ENCODE measurements around the gene TGM5. TPM values are rescaled to one million over a fixed set of nuclear protein-coding genes. Genes with fewer than 3 reads are reported as not detected.

TGM5 gene
- total RNA-seq, 1 donor, result not detected

DNA sequence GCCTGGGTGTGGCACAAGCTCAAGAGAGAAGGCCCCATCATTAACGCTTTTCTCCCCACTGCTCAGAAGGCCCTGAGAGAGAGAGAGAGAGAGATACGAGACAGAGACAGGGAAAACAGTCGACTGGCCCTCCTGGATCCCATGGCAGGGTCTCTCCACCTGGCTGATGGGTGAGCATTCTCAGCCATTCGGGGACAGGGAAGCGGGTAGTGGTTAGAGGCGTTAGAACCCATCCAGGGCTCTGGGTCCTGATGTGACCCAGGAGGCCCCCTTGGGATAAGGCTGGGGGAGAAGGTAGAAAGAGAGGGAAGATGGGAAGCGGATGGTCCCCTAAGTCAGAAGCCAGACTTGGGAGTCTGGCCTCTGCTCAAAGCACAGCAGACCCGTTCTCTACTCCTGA, 7.9 kb downstream of the TGM5 start:
- no peaks in the 10 kb centered on the region for H3K4me1 ChIP-seq (ENCODE audit: insufficient read depth, low read length)
- no peak overlapping the region for H3K4me2 ChIP-seq (ENCODE audit: insufficient read depth, low read length)
- TF ChIP-seq, protein P1, sequence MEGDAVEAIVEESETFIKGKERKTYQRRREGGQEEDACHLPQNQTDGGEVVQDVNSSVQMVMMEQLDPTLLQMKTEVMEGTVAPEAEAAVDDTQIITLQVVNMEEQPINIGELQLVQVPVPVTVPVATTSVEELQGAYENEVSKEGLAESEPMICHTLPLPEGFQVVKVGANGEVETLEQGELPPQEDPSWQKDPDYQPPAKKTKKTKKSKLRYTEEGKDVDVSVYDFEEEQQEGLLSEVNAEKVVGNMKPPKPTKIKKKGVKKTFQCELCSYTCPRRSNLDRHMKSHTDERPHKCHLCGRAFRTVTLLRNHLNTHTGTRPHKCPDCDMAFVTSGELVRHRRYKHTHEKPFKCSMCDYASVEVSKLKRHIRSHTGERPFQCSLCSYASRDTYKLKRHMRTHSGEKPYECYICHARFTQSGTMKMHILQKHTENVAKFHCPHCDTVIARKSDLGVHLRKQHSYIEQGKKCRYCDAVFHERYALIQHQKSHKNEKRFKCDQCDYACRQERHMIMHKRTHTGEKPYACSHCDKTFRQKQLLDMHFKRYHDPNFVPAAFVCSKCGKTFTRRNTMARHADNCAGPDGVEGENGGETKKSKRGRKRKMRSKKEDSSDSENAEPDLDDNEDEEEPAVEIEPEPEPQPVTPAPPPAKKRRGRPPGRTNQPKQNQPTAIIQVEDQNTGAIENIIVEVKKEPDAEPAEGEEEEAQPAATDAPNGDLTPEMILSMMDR (IDR thresholded peaks at IDR 0.05; ENCODE audit: extremely low read depth, low read depth, low read length), result no peak
- no peaks in the 10 kb centered on the region for H4K20me1 ChIP-seq (ENCODE audit: insufficient read depth, low read length)
- no peak overlapping the region for H2AFZ ChIP-seq (ENCODE audit: low read length)
- H3K36me3 ChIP-seq (ENCODE audit: insufficient read depth, low read length), result no peaks in the 10 kb centered on the region
- peaks cover 32% of the 10 kb centered on the region for H3K27me3 ChIP-seq (ENCODE audit: insufficient read depth, low read length)
- H3K4me3 ChIP-seq (ENCODE audit: insufficient read depth, low read length), result no peak overlapping the region
- no peak for DNase-seq (ENCODE audit: insufficient read length, low spot score, missing footprints)
- H3K27ac ChIP-seq (ENCODE audit: low read depth, low read length), result no peak overlapping the region
- H3K9me3 ChIP-seq (ENCODE audit: low read depth, low read length), result no peaks in the 10 kb centered on the region
- H3K79me2 ChIP-seq (ENCODE audit: insufficient read depth, low read length), result no peaks in the 10 kb centered on the region

DNA sequence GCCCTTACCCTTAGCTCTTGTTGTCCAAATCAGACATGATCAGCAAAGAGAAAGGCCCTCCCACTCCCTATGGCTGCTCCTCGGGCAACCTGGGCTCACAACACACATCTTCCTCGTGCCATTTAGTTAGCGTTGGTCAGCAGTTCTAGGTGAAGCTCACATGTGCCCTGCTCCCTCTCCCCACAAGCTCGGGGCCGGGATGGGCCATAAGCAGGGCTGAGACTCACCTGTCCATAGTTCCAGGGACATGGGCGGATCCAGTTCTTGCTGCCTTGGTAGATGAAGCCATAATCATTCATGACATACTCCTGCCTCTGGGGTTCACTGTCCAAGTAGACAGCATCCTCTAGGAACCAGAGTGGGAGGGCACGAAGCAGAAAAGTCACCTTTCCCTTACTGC, 10.4 kb downstream of the TGM5 start:
- H3K36me3 ChIP-seq (ENCODE audit: insufficient read depth, low read length), result no peaks in the 10 kb centered on the region
- H4K20me1 ChIP-seq (ENCODE audit: insufficient read depth, low read length), result no peaks in the 10 kb centered on the region
- no peak for DNase-seq (ENCODE audit: insufficient read length, low spot score, missing footprints)
- no peaks in the 10 kb centered on the region for H3K4me1 ChIP-seq (ENCODE audit: insufficient read depth, low read length)
- no peak overlapping the region for H3K27ac ChIP-seq (ENCODE audit: low read depth, low read length)
- no peaks in the 10 kb centered on the region for H3K9me3 ChIP-seq (ENCODE audit: low read depth, low read length)
- peaks cover 19% of the 10 kb centered on the region for H3K27me3 ChIP-seq (ENCODE audit: insufficient read depth, low read length)
- no peak overlapping the region for H3K4me2 ChIP-seq (ENCODE audit: insufficient read depth, low read length)
- no peak overlapping the region for H2AFZ ChIP-seq (ENCODE audit: low read length)
- TF ChIP-seq, protein P1 (IDR thresholded peaks at IDR 0.05; ENCODE audit: extremely low read depth, low read depth, low read length), result no peak
- H3K79me2 ChIP-seq (ENCODE audit: insufficient read depth, low read length), result no peaks in the 10 kb centered on the region
- no peak overlapping the region for H3K4me3 ChIP-seq (ENCODE audit: insufficient read depth, low read length)

DNA sequence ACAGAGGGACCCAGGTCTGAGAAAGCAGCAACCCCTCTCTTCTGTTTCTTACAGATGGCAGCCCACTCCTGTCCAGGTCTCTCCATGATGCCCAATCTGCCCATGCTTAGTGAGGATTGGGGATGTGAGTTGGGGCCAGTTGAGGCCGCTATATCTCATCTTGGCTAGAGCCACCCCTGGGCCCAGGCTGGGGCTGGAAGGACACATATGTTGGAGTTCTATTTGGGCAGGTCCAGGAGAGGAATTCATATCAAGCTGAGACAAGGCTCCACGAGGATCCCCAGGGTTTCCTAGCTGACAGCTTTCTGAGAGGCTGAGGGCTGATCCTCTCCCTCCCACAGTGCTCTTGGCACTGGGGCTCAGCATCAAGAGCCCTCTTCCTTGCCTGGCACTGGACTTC, 11.4 kb downstream of the TGM5 start:
- Histone ChIP-seq H3K27ac (ENCODE audit: low read depth, low read length) (no peak overlapping the region), H3K79me2 (ENCODE audit: insufficient read depth, low read length) (no peaks in the 10 kb centered on the region), H3K4me2 (ENCODE audit: insufficient read depth, low read length) (no peak overlapping the region), H3K4me1 (ENCODE audit: insufficient read depth, low read length) (no peaks in the 10 kb centered on the region), H3K27me3 (ENCODE audit: insufficient read depth, low read length) (peaks cover 19% of the 10 kb centered on the region), H3K36me3 (ENCODE audit: insufficient read depth, low read length) (no peaks in the 10 kb centered on the region), H4K20me1 (ENCODE audit: insufficient read depth, low read length) (no peaks in the 10 kb centered on the region), H2AFZ (ENCODE audit: low read length) (no peak overlapping the region), H3K4me3 (ENCODE audit: insufficient read depth, low read length) (no peak overlapping the region), H3K9me3 (ENCODE audit: low read depth, low read length) (no peaks in the 10 kb centered on the region)
- no peak for DNase-seq (ENCODE audit: insufficient read length, low spot score, missing footprints)
- TF ChIP-seq, protein P1 (IDR thresholded peaks at IDR 0.05; ENCODE audit: extremely low read depth, low read depth, low read length), result no peak

DNA sequence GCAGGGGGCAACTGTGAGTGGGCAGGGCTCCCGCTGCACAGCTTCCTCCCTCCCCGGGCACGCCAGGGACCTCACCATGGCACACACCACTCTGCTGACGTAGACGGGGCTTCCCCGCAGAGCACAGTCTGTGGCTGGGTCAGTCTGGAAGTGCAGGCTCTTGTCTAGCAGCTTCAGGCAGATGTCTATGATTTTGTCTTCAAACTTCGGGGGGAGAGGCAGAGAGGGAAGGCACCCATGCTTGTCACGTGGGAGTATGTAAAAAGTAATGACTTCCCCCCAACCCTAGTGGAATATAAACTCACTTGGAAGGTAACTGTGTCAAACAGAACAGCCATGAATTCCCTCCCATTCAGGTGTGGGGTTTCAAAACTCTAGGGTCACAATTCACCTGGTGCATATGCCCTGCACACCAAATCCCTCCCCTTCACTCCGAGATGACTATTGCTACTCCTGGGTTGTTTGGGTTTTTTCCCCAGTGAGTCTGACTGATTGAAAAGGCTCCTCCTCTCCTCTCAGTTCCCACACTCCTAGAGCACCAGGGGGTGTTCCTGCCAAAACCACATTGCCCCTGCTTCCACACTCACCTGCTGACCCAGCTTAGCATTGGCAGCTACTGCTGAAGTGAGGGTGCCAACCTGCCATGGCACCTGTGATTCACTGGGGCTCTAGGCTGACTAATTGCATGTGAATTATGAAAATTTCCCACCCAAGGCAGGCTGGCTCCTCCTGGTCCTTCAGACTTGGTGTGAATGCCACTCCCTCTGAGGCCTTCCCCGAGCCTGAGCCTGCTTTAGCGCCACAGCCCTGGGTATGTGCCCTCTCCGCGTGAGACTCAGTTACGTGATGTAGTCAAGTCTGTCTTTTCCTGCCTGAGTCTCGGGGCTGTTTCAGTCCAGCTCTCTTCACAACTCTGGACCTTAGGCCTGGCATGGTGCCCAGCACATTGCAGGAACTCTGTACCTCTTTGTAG, 13.0 kb downstream of the TGM5 start:
- peaks cover 13% of the 10 kb centered on the region for H3K27me3 ChIP-seq (ENCODE audit: insufficient read depth, low read length)
- no peak overlapping the region for H3K4me3 ChIP-seq (ENCODE audit: insufficient read depth, low read length)
- H3K36me3 ChIP-seq (ENCODE audit: insufficient read depth, low read length), result no peaks in the 10 kb centered on the region
- TF ChIP-seq, protein P1 (IDR thresholded peaks at IDR 0.05; ENCODE audit: extremely low read depth, low read depth, low read length), result no peak
- H3K27ac ChIP-seq (ENCODE audit: low read depth, low read length), result no peak overlapping the region
- H2AFZ ChIP-seq (ENCODE audit: low read length), result no peak overlapping the region
- H3K4me2 ChIP-seq (ENCODE audit: insufficient read depth, low read length), result no peak overlapping the region
- H3K9me3 ChIP-seq (ENCODE audit: low read depth, low read length), result no peaks in the 10 kb centered on the region
- H3K4me1 ChIP-seq (ENCODE audit: insufficient read depth, low read length), result no peaks in the 10 kb centered on the region
- DNase-seq (ENCODE audit: insufficient read length, low spot score, missing footprints), result peak; percentile 69
- no peaks in the 10 kb centered on the region for H3K79me2 ChIP-seq (ENCODE audit: insufficient read depth, low read length)
- no peaks in the 10 kb centered on the region for H4K20me1 ChIP-seq (ENCODE audit: insufficient read depth, low read length)
